NCI-H128 (cell line): ENCODE results near the gene CHD6.

Experiments used
- DNase-seq: peaks from one replicate; lab custom pipeline; 2025; ENCODE audit not compliant: unreplicated experiment; lab: John Stamatoyannopoulos, UW

The CHD6 gene

DNA sequence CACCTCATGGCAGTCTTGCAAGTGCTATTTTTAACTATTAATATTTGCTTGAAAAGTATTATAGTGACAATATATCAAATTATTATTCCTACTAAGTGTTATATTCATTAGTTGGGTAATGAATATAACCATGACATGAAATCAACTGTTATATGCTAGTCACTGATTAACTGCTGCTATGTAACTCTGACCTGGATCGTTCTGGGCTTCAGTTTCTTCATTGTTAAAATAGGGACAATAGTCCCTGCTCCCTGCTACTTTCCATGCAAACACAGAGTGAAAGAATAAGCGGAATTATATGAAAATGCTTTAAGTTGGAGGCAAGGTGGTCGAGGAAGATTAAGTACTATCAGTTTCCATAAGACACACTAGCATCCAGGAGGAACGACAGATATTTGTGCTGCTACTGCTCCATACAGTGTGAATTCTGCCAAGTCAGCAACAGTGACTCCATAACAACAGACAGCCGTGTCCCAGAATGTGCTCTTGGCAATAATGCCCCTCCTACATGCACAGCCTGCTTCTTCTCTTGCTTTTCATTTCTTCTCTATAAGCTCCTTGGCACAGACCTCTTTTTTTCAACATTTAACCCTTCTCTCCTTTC, 107.2 kb downstream of the CHD6 start:
- DNase-seq = no peak

GRCh38 chr20:41510224-41510623, 108.0 kb downstream of the CHD6 start:
- DNase-seq = no peak

GRCh38 chr20:41509316-41510200, 108.6 kb downstream of the CHD6 start:
- DNase-seq = no peak

DNA sequence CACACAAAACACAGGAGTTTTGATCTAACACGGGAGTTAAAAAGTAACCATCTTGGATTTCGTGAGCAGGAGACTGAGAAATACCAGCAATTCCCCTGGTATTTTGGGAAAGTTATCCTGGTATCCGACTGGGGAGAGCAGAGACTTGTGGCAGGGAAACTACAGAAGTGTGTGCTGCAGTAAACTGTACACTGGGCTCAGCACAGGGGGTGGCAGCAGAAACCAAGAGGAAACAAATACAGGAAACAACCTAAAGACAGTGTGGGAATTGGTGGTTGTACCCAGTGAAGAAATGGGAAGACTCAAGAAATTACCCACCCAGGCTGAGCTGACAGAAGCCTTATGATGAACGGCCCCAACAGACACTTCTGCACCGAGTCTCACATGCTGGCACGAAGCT, 109.8 kb downstream of the CHD6 start:
- no peak for DNase-seq

DNA sequence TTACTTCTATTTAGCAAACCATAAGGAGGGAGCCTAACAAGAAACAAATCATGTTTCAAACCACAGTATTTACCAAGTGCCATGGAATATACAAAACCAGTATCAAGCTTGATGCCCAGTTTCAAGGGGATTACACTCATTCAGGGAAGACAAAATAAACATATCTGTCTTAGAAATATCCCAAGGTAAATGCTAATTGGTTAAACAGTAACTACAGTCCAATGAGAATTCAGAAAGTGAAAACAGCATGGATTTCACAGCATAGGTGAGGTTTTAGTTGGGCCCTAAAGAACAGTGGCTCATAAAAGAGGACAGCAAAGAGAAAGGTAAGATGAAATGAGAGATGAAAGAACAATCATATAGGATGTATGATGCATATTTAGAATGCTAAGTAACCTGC, 110.3 kb downstream of the CHD6 start:
- no peak for DNase-seq

- no peak for DNase-seq
Observed at GRCh38 chr20:41507436-41507835, 110.7 kb downstream of the CHD6 start.

DNA sequence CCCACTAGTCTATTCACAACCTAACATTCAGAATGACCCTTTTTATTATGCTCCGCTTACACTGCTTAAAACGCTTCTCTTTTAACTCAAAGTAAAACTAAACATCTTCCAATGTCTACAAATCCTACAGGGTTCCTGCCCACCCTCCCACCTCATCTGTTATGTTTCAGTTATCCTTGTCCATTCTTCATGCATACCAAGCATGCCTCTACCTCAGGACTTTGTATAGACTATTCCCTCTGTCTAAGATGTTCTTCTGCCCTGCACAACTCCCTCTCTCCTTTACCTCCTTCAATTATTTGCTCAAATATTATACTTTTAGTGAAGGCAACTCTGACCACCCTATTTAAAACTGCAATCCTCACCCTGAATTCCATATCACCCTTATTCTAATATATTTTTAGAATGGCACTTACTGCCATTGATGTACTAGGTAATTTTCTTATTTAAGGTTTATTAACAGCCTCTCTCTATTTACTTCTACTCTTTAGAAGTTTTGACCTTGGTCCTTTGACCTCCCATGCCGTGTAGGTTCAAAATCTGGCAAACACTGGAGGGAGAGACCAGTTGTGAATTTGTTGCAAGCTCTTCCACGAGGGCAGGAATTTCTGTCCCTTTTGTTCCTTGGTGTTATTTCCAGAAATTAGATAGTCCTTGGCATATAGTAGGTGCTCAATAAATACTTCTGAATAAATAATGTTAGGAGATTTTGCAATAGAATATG, 111.8 kb downstream of the CHD6 start:
- no peak for DNase-seq

- no peak for DNase-seq
Observed at GRCh38 chr20:41505184-41505583, 113.0 kb downstream of the CHD6 start.

GRCh38 chr20:41501376-41501775, 116.8 kb downstream of the CHD6 start:
- DNase-seq = no peak

DNA sequence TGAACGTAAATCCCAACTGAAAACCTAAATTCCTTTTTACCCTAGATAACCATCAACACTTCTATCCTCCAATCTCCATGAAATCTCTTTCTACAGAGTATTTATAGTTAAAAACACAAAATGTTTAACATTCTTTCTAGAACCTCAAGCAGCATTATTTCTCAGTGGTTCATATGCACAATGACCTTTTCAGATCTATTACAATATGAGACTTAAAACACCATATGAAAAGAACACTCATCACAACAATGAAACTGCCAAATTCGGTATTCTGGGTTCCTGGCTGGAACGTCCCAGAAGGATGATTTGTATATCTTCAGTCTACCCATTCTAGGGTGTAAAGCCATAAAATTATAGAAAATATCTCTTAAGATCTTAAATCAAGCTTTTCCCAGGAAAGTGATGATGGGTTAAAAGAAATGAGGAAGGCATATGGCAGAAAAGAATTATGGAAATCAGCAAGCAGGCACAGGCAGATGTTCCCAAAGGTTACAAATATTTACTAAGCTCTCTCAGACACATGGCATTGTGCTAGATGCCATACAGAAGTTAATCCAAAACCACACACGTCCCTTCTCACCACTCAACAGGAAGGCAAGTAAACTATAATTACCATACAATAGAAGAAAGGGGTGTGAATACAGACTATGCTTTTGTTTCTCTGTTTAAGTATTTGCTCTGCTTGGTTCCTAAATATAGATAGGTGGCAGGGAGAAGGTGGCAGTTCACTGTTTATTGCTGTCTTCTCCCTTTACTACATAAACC, 118.0 kb downstream of the CHD6 start:
- no peak for DNase-seq

GRCh38 chr20:41499064-41499463, 119.1 kb downstream of the CHD6 start:
- DNase-seq = no peak

GRCh38 chr20:41497186-41497895, 120.8 kb downstream of the CHD6 start:
- DNase-seq = no peak

DNA sequence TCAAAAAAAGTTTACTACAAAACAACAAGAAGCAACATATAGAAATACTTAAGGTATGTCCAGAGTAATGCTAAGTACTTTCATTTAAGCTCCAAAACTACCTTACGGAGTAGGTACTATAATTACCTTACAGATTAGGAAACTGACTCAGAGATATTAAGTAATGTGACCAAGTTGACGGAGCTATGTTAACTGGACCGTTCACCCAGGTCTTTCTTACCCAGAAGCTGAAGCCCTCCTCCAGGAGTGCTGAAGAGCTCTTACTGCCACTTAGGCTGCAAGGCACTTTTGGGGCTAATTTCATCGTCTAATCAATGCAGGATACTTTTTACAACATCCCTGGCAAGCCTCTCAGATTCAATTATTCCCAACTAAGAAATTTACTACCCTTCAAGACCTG, 123.7 kb downstream of the CHD6 start:
- no peak for DNase-seq

DNA sequence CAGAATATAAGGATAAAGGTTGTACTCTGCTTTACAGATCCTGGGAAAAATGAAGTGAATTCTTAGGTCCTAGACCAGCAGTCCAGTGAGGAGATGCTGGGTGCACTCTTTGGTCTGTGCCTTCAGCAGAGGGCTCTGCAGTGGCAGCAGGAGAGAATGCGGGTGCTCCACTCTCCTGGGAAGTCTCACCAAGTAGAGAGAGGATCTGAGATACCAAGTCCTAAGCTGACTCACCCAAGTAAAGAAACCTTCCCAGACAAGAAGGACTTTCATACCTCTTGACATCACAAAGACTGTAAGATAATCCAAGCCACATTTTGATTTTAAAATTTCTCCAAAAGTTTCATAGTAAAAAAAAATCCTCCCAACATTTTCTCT, 134.6 kb downstream of the CHD6 start:
- no peak for DNase-seq

DNA sequence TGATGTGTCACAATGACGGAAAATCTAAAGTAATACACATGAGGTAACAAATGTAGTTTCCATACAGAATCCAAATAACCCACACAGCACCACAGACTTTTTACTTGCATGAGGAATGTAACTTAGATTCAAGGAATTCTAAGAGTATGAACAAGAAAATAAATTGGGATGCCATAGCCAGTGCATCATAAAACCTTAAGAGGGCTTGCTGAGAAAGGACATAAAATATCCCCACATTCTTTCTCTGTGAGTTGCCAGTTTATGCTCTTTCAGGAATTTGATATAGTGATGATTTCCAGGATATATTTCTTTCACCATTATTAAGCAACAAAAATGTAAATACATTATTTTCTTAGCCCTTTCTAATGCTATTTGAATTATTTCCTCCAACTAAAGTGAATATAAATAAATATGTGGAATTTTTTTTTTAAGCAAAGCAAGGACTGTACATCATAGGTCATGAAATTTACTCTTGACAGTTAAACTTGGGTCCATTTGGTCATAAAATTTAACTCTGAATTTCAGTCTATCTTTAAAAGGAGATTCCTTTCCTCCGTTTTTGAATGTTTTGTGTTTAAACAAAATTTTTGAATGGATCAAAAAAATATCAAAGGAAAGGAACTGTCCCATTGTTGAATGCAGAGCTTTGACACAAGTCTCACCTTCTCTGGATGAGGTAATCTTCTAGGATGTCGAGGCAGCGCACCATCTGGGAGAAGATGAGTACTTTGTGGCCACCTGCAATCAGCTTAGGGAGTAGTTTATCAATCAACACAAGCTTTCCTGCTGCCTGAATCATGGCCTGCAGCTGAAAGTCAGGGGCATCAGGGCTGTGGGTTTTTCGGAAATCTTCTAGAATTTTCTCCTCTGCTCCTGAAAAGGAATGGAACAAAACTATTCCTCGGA, 135.3 kb downstream of the CHD6 start:
- DNase-seq = no peak

DNA sequence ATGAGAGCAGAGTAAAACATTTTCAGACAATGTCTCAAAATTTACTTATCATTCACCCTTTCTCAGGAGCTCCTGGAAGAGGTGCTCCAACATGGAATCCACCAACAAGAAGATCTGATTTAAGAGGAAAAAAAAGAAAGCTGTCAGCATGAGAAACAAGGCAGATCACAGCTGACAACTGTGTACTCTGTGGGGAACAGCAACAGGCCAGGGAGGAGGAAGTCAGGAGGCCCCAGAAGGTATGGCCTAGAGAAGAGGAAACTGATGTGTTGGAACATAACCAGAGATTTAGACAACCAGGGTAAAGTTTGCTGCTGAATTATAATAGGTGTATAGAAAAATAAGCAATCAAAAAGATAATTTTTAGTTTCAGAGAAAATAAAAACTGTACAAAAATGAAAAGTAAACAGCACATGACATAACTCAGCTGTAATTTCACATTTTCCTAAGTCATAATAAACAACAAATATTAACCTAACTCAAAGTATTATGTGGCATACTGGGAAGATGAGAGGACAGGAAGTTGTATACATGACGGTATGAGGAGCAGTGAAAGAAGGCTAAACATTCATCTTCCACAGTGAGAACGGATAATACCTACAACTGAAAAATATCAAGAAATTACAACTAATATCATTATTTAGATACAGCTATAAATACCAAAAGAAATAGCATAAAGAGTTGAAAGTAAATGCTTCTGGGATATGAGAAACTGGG, 138.0 kb downstream of the CHD6 start:
- DNase-seq = no peak

GRCh38 chr20:41479113-41479512, 139.1 kb downstream of the CHD6 start:
- no peak for DNase-seq

DNA sequence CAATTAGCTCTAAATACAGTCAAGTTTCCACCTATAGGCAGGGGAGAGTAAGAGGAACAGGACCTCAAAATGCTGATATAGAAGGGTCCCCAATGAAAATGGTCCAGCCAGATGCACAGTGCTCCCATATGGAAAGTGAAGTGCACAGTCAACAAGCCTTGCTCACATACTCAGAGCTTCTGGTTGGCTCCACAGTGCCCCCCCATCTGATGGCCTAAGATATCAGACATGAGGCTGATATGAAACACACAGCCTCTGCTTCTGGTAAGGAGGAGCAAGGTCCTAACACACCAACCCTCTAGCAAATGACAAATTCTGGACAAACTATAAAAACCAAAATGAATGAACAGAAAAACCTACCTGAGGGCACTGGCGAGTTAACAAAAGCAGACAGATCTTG, 140.2 kb downstream of the CHD6 start:
- DNase-seq = no peak

DNA sequence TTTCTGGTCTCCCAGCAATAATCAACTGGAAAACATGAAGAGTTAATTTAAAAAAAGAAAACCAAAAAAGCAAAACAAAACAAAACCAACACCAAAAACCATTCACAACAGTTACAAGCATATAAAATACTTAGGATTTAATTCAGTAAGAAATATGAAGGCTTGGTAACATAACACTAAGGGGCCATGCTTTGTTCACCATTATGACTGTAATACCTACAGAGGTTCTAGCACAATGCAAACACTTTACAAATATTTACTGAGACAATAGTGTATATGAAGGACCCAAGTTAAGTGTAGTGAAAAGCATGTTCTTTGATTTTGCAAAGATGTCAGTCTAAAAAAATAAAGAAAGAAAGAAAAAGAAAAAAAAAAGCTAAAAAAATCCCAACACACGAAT, 141.7 kb downstream of the CHD6 start:
- no peak for DNase-seq
